IMR-90 (cell line): ENCODE measurements around the gene LYZ. TPM values are rescaled to one million over a fixed set of nuclear protein-coding genes. Genes with fewer than 3 reads are reported as not detected.

Source experiments
- ATAC-seq: fragments of 200-7000 bp; cut with Tn5 transposase; 2 replicates; pipeline ENCODE4 v1.9.1; 2020; ENCODE audit warnings: low read depth, mild to moderate bottlenecking, moderate library complexity
- BruUV-seq: library from RNA; stranded (reverse); fragments of 400-500 nt; replicated peaks from 2 replicates; lab custom pipeline; 2021; lab: Mats Ljungman, UMichigan
- CTCF ChIA-PET: fragments of 300-600 bp; formaldehyde crosslinking; extraction: SDS; loops from one replicate; lab custom pipeline; 2021; ENCODE audit warnings: antibody characterized with exemption; lab: Yijun Ruan, JAX
- POLR2A ChIA-PET: fragments of 300-600 bp; sonication (Branson Sonifier 250); formaldehyde crosslinking; loops from one replicate; lab custom pipeline; 2022; ENCODE audit warnings: antibody characterized with exemption; ENCODE audit not compliant: unreplicated experiment; lab: Charles Lee
- DNase-seq: peaks from one replicate; pipeline ENCODE4 v3.0.0; 2013
- H2AFZ ChIP-seq: replicated peaks from 2 replicates; pipeline ENCODE3; 2013; ENCODE audit warnings: low read length, mild to moderate bottlenecking; ENCODE audit not compliant: poor library complexity
- H2AK5ac ChIP-seq: 2 replicates; pipeline ENCODE4 v1.6.1; 2013; ENCODE audit warnings: low read depth, low read length, inconsistent platforms
- H2AK9ac ChIP-seq: replicated peaks from 2 replicates; pipeline ENCODE3; 2013; ENCODE audit warnings: mild to moderate bottlenecking, low read depth, low read length, moderate library complexity; ENCODE audit not compliant: poor library complexity
- H2BK120ac ChIP-seq: 2 replicates; pipeline ENCODE4 v1.6.1; 2013; ENCODE audit warnings: low read depth, low read length, inconsistent platforms
- H2BK15ac ChIP-seq: 3 replicates; pipeline ENCODE4 v1.6.1; 2013; ENCODE audit warnings: low read depth, low read length, inconsistent platforms
- H2BK20ac ChIP-seq: 2 replicates; pipeline ENCODE4 v1.6.1; 2013; ENCODE audit warnings: low read depth, mild to moderate bottlenecking, inconsistent platforms, low read length, moderate library complexity
- H2BK5ac ChIP-seq: 2 replicates; pipeline ENCODE4 v1.6.1; 2013; ENCODE audit warnings: mild to moderate bottlenecking, low read depth, low read length, inconsistent platforms; ENCODE audit not compliant: poor library complexity, severe bottlenecking
- H3K14ac ChIP-seq: replicated peaks from 2 replicates; pipeline ENCODE4 v1.6.1; 2013; ENCODE audit warnings: low read depth, low read length, inconsistent platforms
- H3K18ac ChIP-seq: 2 replicates; pipeline ENCODE4 v1.6.1; 2013; ENCODE audit warnings: low read depth, low read length, control low read depth
- H3K23ac ChIP-seq: 2 replicates; pipeline ENCODE4 v1.6.1; 2013; ENCODE audit warnings: low read depth, low read length, inconsistent platforms
- H3K27ac ChIP-seq: 2 replicates; pipeline ENCODE4 v1.5.1; 2013; ENCODE audit warnings: mild to moderate bottlenecking, control low read depth, low read length; ENCODE audit not compliant: insufficient read depth
- H3K27me3 ChIP-seq: 2 replicates; pipeline ENCODE4 v1.6.1; 2013; ENCODE audit warnings: low read length; ENCODE audit not compliant: control insufficient read depth, insufficient read depth
- H3K36me3 ChIP-seq: 2 replicates; pipeline ENCODE4 v1.6.1; 2013; ENCODE audit warnings: low read length, mixed read lengths; ENCODE audit not compliant: control insufficient read depth, insufficient read depth
- H3K4ac ChIP-seq: 2 replicates; pipeline ENCODE4 v1.6.1; 2013; ENCODE audit warnings: low read depth, low read length, inconsistent platforms
- H3K4me1 ChIP-seq: 2 replicates; pipeline ENCODE4 v1.6.1; 2013; ENCODE audit warnings: low read length, mixed read lengths; ENCODE audit not compliant: control insufficient read depth, insufficient read depth
- H3K4me2 ChIP-seq: 2 replicates; pipeline ENCODE4 v1.6.1; 2013; ENCODE audit warnings: low read depth, mild to moderate bottlenecking, control low read depth, low read length, moderate library complexity
- H3K4me3 ChIP-seq: 2 replicates; pipeline ENCODE4 v1.5.1; 2013; ENCODE audit warnings: low read depth, mild to moderate bottlenecking, control low read depth, low read length, moderate library complexity; ENCODE audit not compliant: insufficient read depth
- H3K56ac ChIP-seq: 2 replicates; pipeline ENCODE4 v1.6.1; 2013; ENCODE audit warnings: low read length, inconsistent platforms; ENCODE audit not compliant: insufficient read depth; ENCODE audit errors: extremely low read depth
- H3K79me1 ChIP-seq, 2 experiments: 2 replicates each; pipeline ENCODE4 v1.6.1; 2013; ENCODE audit warnings: low read length in 2 of 2, inconsistent platforms in 1 of 2, low read depth in 1 of 2
- H3K9ac ChIP-seq: 2 replicates; pipeline ENCODE4 v1.6.1; 2013; ENCODE audit warnings: low read depth, low read length, control low read depth
- H3K9me1 ChIP-seq: 2 replicates; pipeline ENCODE4 v1.6.1; 2013; ENCODE audit warnings: low read length, inconsistent platforms; ENCODE audit not compliant: insufficient read depth
- H3K9me3 ChIP-seq: 2 replicates; pipeline ENCODE4 v1.6.1; 2013; ENCODE audit warnings: low read length; ENCODE audit not compliant: control insufficient read depth, insufficient read depth
- H4K20me1 ChIP-seq: 2 replicates; pipeline ENCODE4 v1.6.1; 2013; ENCODE audit warnings: low read length, inconsistent platforms; ENCODE audit not compliant: insufficient read depth
- H4K5ac ChIP-seq: 2 replicates; pipeline ENCODE4 v1.6.1; 2013; ENCODE audit warnings: mild to moderate bottlenecking, low read depth, low read length, control low read depth
- H4K8ac ChIP-seq, 2 experiments: 2 replicates each; pipeline ENCODE4 v1.6.1; 2013; ENCODE audit warnings: low read depth in 2 of 2, low read length in 2 of 2, control low read depth in 1 of 2, inconsistent platforms in 1 of 2
- H4K91ac ChIP-seq: 2 replicates; pipeline ENCODE4 v1.6.1; 2013; ENCODE audit warnings: low read depth, low read length, inconsistent platforms; ENCODE audit not compliant: insufficient read depth
- BHLHE40 ChIP-seq: fragments of 150-350 bp; IDR thresholded peaks from 2 replicates; pipeline ENCODE4 v1.6.1; 2016; ENCODE audit warnings: mild to moderate bottlenecking, low read depth, low read length
- CTCF ChIP-seq: conservative IDR thresholded peaks from 2 replicates; pipeline ENCODE4 v1.5.1; 2012; ENCODE audit warnings: mild to moderate bottlenecking, low read depth, low read length, improper control_type of control experiment
- WGBS, 2 experiments: methylation state at CpG; one replicate each; pipeline versions ENCODE4 v1.1.5 to v1.1.7; 2013; ENCODE audit warnings: missing lambda C conversion rate in 2 of 2; ENCODE audit not compliant: insufficient read length in 1 of 2; ENCODE audit errors: extremely low coverage in 2 of 2; 5-methylcytosine and 5-hydroxymethylcytosine counted together
- dilution Hi-C: fragments of 300-500 bp; cut with HindIII; formaldehyde crosslinking; loops from one replicate; pipeline ENCODE4 v1.14.3; 2018; ENCODE audit warnings: low sequenced_read_pairs; ENCODE audit not compliant: unreplicated experiment
- in situ Hi-C: fragments of 300-500 bp; cut with MboI; formaldehyde crosslinking; loops from 3 replicates; pipeline ENCODE4 v1.14.3; 2019; ENCODE audit warnings: low sequenced_read_pairs, inconsistent platforms, mixed read lengths
- intact Hi-C: fragments of 100-400 bp; cut with micrococcal nuclease; formaldehyde crosslinking; loops from 2 replicates; pipeline ENCODE4 v1.10.0; 2022
- polyA plus RNA-seq, 3 experiments: library from polyadenylated mRNA; depleted of rRNA; stranded (reverse); fragments of >200 nt; gene quantifications; 2 replicates each; pipeline ENCODE4 v1.2.3, GENCODE V29; 2012; ENCODE audit warnings: low replicate concordance in 1 of 3
- total RNA-seq: library from RNA; depleted of rRNA; stranded (reverse); fragments of >200 nt; gene quantifications from 2 replicates; pipeline ENCODE4 v1.2.3, GENCODE V29; 2012

LYZ gene
- total and polyA plus RNA-seq, 2 of the 4 experiments (the other 2 are of a cell fraction): not detected

DNA sequence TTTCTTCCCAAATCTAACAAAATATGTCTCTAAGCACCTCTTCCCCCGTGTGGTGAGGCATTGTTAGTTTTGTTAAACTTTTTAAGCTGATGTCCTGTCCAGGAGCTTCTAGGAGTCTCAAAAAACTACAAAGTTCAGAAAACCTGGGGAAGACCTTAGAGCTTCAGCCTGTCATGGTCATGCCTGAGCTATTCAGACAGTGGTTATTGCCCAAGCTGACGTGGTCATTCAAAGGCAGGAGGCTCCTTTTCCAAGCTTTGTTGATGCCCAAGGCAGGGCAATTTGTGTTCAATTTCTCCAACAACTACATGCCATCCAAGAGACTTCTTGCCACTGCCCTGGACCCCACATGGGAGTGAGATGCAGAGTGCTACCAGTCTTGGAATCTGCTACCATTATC is 5.8 kb upstream of the LYZ start:
- BruUV-seq: no TSS peak
- Histone ChIP-seq H3K4me3 (no peak overlapping the region), H3K56ac (no peak overlapping the region), H4K20me1 (no peaks in the 10 kb centered on the region), H4K91ac (no peak overlapping the region), H2AK9ac (no peak overlapping the region), H3K18ac (no peak overlapping the region), H2BK20ac (no peak overlapping the region), H3K23ac (no peak overlapping the region; the same call in 1 of the 2 replicates), H3K9me1 (no peaks in the 10 kb centered on the region), H3K36me3 (no peaks in the 10 kb centered on the region), H3K9me3 (no peaks in the 10 kb centered on the region), H2AFZ (no peak overlapping the region), H2BK15ac (no peak overlapping the region), H2BK120ac (no peak overlapping the region), H3K27me3 (peaks cover 30% of the 10 kb centered on the region), H3K4ac (no peak overlapping the region), H2BK5ac (no peak overlapping the region), H2AK5ac (no peak overlapping the region), H3K4me2 (no peak overlapping the region), H3K14ac (no peak overlapping the region), H3K4me1 (no peaks in the 10 kb centered on the region), H4K8ac (no peak overlapping the region), H3K27ac (no peak overlapping the region), H4K5ac (no peak overlapping the region), H3K79me1 (no peaks in the 10 kb centered on the region), H3K9ac (no peak overlapping the region)
- ATAC-seq: no peak
- in situ Hi-C loops (loop anchor here (25.0 kb wide), 1 partner anchor 395 kb away; the partner anchor contains the start of gene RAB3IP), intact Hi-C loops (no loop called here), dilution Hi-C loops (no loop called here)
- POLR2A ChIA-PET: no interaction called here
- CTCF ChIA-PET: interaction anchor here (1.3 kb wide), 1 partner anchor 9 kb away, joined by 6 read pairs; no protein-coding TSS in a partner anchor
- TF ChIP-seq CTCF (no peak), BHLHE40 (no peak)
- WGBS, 2 experiments: 67% methylated on average over 1 of the region's 2 CpGs; no CpG with 5 or more reads in 1 of the 2 experiments
- DNase-seq: no peak
